Neural crest cell (in vitro differentiated cells): ENCODE measurements around the gene ESRRB. TPM values are rescaled to one million over a fixed set of nuclear protein-coding genes. Genes with fewer than 3 reads are reported as not detected.

ENCODE experiments used
- DNase-seq: peaks from one replicate; pipeline ENCODE4 v3.0.0; 2021; ENCODE audit warnings: low read depth, mixed read lengths, low spot score
- H3K27ac Mint-ChIP-seq: one replicate; pipeline ENCODE4 v1.8.0; 2021; ENCODE audit warnings: mild to moderate bottlenecking, mixed read lengths; ENCODE audit not compliant: unreplicated experiment
- H3K27me3 Mint-ChIP-seq: 2 replicates; pipeline ENCODE4 v1.8.0; 2021; ENCODE audit warnings: low read depth, mild to moderate bottlenecking, mixed read lengths
- H3K36me3 Mint-ChIP-seq: 2 replicates; pipeline ENCODE4 v1.8.0; 2021; ENCODE audit warnings: low read depth, mild to moderate bottlenecking, mixed read lengths
- H3K4me1 Mint-ChIP-seq: 2 replicates; pipeline ENCODE4 v1.8.0; 2021; ENCODE audit warnings: mixed read lengths
- H3K4me3 Mint-ChIP-seq: one replicate; pipeline ENCODE4 v1.8.0; 2021; ENCODE audit warnings: mild to moderate bottlenecking, mixed read lengths
- H3K9me3 Mint-ChIP-seq: 2 replicates; pipeline ENCODE4 v1.8.0; 2021; ENCODE audit warnings: mixed read lengths
- total RNA-seq: library from RNA; stranded (reverse); gene quantifications from 2 replicates; pipeline ENCODE4 v1.2.1, GENCODE V29; 2021
- TF ChIP-seq, protein P1 (sequence below): fragments of 200-600 bp; sonication (generic); conservative IDR thresholded peaks from 2 replicates; pipeline ENCODE4 v1.5.0; 2021; ENCODE audit warnings: antibody characterized with exemption, mild to moderate bottlenecking

The ESRRB gene
- total RNA-seq, 1 donor from 2014 or later, result 0.28 TPM

DNA sequence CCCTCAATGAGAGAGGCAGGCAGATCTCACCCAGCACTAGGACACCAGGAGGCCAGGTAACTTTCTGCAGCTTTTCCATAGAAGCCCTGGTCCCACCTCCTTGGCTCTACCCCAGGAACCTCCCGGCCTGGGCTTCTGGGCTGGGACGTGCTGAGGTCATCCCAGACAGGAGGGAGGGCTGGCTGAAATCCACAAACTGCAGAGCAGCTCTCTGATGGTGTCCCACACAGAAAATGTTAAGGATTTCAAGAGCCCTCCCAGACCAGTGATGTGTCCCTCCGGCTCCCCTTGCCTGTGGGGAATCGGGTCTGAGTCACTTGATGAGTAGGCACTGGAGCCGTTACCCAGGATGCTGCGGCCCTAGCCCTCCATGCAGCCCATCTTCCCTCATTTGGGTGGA lies 124.1 kb downstream of the ESRRB start:
- Mint-ChIP-seq H3K4me3 (no peak overlapping the region), H3K36me3 (no peaks in the 10 kb centered on the region), H3K27ac (no peak overlapping the region), H3K27me3 (no peaks in the 10 kb centered on the region), H3K4me1 (peaks cover 10% of the 10 kb centered on the region), H3K9me3 (no peaks in the 10 kb centered on the region)
- TF ChIP-seq, protein P1, sequence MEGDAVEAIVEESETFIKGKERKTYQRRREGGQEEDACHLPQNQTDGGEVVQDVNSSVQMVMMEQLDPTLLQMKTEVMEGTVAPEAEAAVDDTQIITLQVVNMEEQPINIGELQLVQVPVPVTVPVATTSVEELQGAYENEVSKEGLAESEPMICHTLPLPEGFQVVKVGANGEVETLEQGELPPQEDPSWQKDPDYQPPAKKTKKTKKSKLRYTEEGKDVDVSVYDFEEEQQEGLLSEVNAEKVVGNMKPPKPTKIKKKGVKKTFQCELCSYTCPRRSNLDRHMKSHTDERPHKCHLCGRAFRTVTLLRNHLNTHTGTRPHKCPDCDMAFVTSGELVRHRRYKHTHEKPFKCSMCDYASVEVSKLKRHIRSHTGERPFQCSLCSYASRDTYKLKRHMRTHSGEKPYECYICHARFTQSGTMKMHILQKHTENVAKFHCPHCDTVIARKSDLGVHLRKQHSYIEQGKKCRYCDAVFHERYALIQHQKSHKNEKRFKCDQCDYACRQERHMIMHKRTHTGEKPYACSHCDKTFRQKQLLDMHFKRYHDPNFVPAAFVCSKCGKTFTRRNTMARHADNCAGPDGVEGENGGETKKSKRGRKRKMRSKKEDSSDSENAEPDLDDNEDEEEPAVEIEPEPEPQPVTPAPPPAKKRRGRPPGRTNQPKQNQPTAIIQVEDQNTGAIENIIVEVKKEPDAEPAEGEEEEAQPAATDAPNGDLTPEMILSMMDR, result no peak
- DNase-seq, result no peak

DNA sequence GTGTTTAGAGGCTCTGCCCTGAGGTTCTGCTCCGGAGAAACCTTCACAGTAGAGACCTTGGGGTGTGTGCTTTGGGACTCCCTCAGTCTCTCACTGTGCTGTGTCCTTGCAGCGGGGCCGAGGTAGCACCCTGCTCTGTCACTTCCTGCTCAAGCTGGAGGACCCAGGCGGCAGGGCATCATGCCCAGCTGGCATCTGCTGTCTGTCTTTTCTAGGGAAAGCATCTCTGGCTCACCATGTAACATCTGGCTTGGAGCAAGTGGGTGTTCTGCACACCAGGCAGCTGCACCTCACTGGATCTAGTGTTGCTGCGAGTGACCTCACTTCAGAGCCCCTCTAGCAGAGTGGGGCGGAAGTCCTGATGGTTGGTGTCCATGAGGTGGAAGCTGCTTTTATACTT lies 124.5 kb downstream of the ESRRB start:
- no peak for DNase-seq
- H3K27me3 Mint-ChIP-seq, result no peaks in the 10 kb centered on the region
- no peaks in the 10 kb centered on the region for H3K9me3 Mint-ChIP-seq
- peaks cover 10% of the 10 kb centered on the region for H3K4me1 Mint-ChIP-seq
- TF ChIP-seq, protein P1, result no peak
- no peak overlapping the region for H3K27ac Mint-ChIP-seq
- H3K36me3 Mint-ChIP-seq, result no peaks in the 10 kb centered on the region
- H3K4me3 Mint-ChIP-seq, result no peak overlapping the region

DNA sequence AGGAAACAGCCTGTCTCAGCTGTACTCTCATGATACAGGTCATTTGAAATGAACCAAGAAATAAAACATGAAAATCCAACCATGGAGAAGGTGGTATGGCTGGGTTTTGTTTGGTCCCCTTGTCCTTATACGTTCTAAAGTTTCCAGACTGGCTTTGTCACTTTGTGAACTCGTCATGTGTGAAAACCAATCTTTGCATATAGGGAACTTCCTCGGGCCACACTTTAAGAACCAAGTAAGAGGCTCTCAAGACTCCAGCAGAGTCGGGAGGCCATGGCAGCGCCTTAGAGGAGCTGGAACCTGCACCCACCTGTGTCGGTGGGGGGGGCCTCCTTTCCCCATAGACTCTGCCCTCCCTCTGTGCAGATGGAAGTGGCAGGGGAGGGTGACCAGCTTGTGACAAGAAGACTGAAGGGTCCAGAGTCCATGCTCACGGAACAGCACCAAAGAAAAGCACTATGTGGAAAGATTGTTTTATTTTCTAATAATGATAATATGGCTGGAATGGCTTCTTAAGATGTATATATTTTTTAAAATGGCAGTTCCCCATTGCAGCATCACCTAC lies 125.3 kb downstream of the ESRRB start:
- TF ChIP-seq, protein P1, result no peak
- no peak overlapping the region for H3K4me3 Mint-ChIP-seq
- no peak for DNase-seq
- no peaks in the 10 kb centered on the region for H3K9me3 Mint-ChIP-seq
- no peak overlapping the region for H3K27ac Mint-ChIP-seq
- peaks cover 6% of the 10 kb centered on the region for H3K4me1 Mint-ChIP-seq
- no peaks in the 10 kb centered on the region for H3K27me3 Mint-ChIP-seq
- H3K36me3 Mint-ChIP-seq, result no peaks in the 10 kb centered on the region

DNA sequence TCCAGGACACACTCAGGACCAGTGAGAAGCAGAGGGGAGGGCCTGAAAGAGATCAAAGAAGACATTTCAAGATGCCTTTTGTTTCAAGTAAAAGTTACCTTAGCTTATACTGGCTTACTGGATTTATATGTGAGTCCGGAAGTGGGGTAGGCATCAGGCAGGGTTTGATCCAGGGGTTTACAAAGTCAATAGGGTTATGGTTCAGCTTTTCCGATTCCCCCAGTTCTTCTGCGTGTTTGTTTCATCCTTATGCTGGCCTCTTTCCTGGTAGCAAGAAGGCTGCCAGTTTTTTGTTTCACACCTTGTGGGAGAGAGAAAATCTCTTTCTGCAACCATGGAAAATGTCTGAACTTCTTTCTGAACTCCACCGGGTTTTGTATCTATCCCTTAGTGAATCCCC lies 126.3 kb downstream of the ESRRB start:
- DNase-seq, result no peak
- Mint-ChIP-seq H3K9me3 (no peaks in the 10 kb centered on the region), H3K27me3 (no peaks in the 10 kb centered on the region), H3K4me1 (no peaks in the 10 kb centered on the region), H3K27ac (no peak overlapping the region), H3K36me3 (no peaks in the 10 kb centered on the region), H3K4me3 (no peak overlapping the region)
- TF ChIP-seq, protein P1, result no peak

DNA sequence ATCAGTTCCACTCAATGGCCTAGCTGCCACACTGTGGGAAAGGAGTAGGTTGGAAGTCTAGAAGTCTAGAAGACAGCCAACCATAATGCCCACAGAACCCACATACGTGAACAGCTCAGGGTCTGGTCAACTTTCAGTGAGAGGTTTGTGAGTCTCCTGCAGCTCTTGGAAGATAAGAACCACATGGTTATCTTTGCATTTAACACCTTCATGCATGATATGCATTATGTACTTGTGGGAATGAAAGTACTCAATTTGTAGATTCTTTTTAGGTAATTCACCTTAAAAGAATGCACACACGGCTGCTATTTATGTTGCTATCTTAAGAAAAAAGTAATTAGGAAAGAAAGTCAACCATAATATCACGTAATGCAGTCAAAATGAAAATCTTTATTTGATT lies 126.7 kb downstream of the ESRRB start:
- Mint-ChIP-seq H3K27ac (no peak overlapping the region), H3K36me3 (no peaks in the 10 kb centered on the region), H3K27me3 (no peaks in the 10 kb centered on the region), H3K4me1 (no peaks in the 10 kb centered on the region), H3K9me3 (no peaks in the 10 kb centered on the region), H3K4me3 (no peak overlapping the region)
- TF ChIP-seq, protein P1, result no peak
- no peak for DNase-seq

DNA sequence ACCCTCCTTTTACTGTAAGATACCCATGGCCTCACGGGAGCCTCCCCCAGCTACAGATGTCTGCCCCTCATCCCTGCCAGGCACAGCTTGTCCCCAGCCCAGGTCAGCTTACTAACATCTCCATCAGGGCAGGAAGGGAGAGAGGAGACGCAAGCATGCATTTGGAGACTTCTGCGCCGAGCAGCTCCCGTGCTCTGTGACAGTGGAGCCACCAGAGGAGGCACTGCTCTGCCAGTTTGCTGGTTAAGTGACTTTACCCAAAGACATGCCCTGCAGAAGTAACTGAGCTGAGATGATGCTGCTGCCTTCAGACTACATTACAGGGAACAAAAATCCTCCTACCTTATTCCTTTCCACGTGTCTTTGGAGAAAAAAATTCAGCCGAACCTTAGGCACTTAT lies 133.4 kb downstream of the ESRRB start:
- H3K9me3 Mint-ChIP-seq, result no peaks in the 10 kb centered on the region
- DNase-seq, result no peak
- H3K4me3 Mint-ChIP-seq, result no peak overlapping the region
- H3K27me3 Mint-ChIP-seq, result no peaks in the 10 kb centered on the region
- TF ChIP-seq, protein P1, result no peak
- H3K36me3 Mint-ChIP-seq, result no peaks in the 10 kb centered on the region
- no peak overlapping the region for H3K27ac Mint-ChIP-seq
- H3K4me1 Mint-ChIP-seq, result peaks cover 13% of the 10 kb centered on the region
